Kidney tubule cell (primary cell): ENCODE results near the gene TSPAN33.
A peak's percentile ranks its signal among the peaks of the same experiment; 100 is the strongest.
"Not testable (repeated sequence)": the region's sequence is repeated elsewhere in the genome, so short reads cannot be mapped to it uniquely, and the experiment has no call there.

Experiments used
- DNase-seq: peaks from one replicate; pipeline ENCODE4 v3.0.0-alpha.2; 2018; ENCODE audit warnings: low spot score

The TSPAN33 gene

GRCh38 chr7:129170441-129171021 is 26.0 kb downstream of the TSPAN33 start:
- DNase-seq, result no peak

GRCh38 chr7:129173861-129174260 is 29.4 kb downstream of the TSPAN33 start:
- DNase-seq, result not testable (repeated sequence)

GRCh38 chr7:129176916-129177710 is 32.6 kb downstream of the TSPAN33 start:
- DNase-seq, result no peak

- peak; percentile 59 for DNase-seq
These were observed 40.6 kb downstream of the TSPAN33 start for GRCh38 chr7:129184981-129185670.

- DNase-seq, result no peak
These were observed 42.3 kb downstream of the TSPAN33 start for GRCh38 chr7:129186749-129187260.

- DNase-seq, result no peak
These were observed 43.3 kb downstream of the TSPAN33 start for GRCh38 chr7:129187681-129188371.

- peak; percentile 43 for DNase-seq
These were observed 43.9 kb downstream of the TSPAN33 start, which contains the start of gene SMO for GRCh38 chr7:129188372-129188891. Gene SMO, plus strand, starts transcription at chr7:129188633. Its CDS starts 519 bp downstream, at chr7:129189152.

- DNase-seq, result peak; percentile 38
These were observed 44.6 kb downstream of the TSPAN33 start for GRCh38 chr7:129188892-129189660.

GRCh38 chr7:129189661-129190310 is 45.3 kb downstream of the TSPAN33 start:
- DNase-seq, result no peak

- no peak for DNase-seq
These were observed 46.8 kb downstream of the TSPAN33 start for GRCh38 chr7:129191272-129191671.

- no peak for DNase-seq
These were observed 49.4 kb downstream of the TSPAN33 start for GRCh38 chr7:129193892-129194291.

GRCh38 chr7:129197771-129198170 is 53.3 kb downstream of the TSPAN33 start:
- DNase-seq, result no peak

- DNase-seq, result no peak
These were observed 54.9 kb downstream of the TSPAN33 start for GRCh38 chr7:129199406-129199805.

GRCh38 chr7:129202058-129202777 is 57.7 kb downstream of the TSPAN33 start:
- DNase-seq, result no peak

GRCh38 chr7:129203050-129203741 is 58.7 kb downstream of the TSPAN33 start:
- no peak for DNase-seq

- no peak for DNase-seq
These were observed 60.8 kb downstream of the TSPAN33 start for GRCh38 chr7:129205126-129205818.

GRCh38 chr7:129205987-129206785 is 61.7 kb downstream of the TSPAN33 start:
- DNase-seq, result no peak

GRCh38 chr7:129208667-129209066 is 64.2 kb downstream of the TSPAN33 start:
- DNase-seq, result no peak
